Kidney (tissue), 14 donors: Measurements from ENCODE around the gene SMR3A. TPM values are rescaled to one million over a fixed set of nuclear protein-coding genes. Genes with fewer than 3 reads are reported as not detected.

Experiments
- DNase-seq, 5 donors: peaks; one replicate each; pipeline ENCODE4 v3.0.0-alpha.2; 2013 to 2020
- FAIRE-seq: peaks from 2 replicates; lab custom pipeline; 2012; peaks lifted over from hg19 to GRCh38; lab: Jason Lieb, UNC
- H3K27ac ChIP-seq, 2 donors: one replicate each; pipeline ENCODE4 v1.7.0; 2013; ENCODE audit warnings: low read depth in 2 of 2, low read length in 2 of 2, inconsistent platforms in 1 of 2
- H3K27me3 ChIP-seq: one replicate; pipeline ENCODE4 v1.7.1; 2013; ENCODE audit warnings: low read length, inconsistent platforms; ENCODE audit not compliant: control insufficient read depth, insufficient read depth
- H3K36me3 ChIP-seq, 3 donors: one replicate each; pipeline versions ENCODE4 v1.7.0 to v1.7.1; 2013; ENCODE audit warnings: low read length in 3 of 3, control low read depth in 1 of 3, inconsistent platforms in 1 of 3; ENCODE audit not compliant: insufficient read depth in 3 of 3, control insufficient read depth in 2 of 3
- H3K4me1 ChIP-seq, 3 donors: one replicate each; pipeline versions ENCODE4 v1.7.0 to v1.7.1; 2013; ENCODE audit warnings: low read length in 3 of 3, inconsistent platforms in 1 of 3, low read depth in 1 of 3; ENCODE audit not compliant: control insufficient read depth in 2 of 3, insufficient read depth in 2 of 3
- H3K4me3 ChIP-seq, 3 donors: one replicate each; pipeline versions ENCODE4 v1.7.0 to v1.8.1; 2013; ENCODE audit warnings: low read length in 3 of 3, control low read depth in 1 of 3, inconsistent platforms in 1 of 3
- H3K9ac ChIP-seq, 3 donors: one replicate each; pipeline versions ENCODE4 v1.7.0 to v1.7.1; 2013; ENCODE audit warnings: low read length in 3 of 3, control low read depth in 1 of 3, inconsistent platforms in 1 of 3
- H3K9me3 ChIP-seq, 3 donors: one replicate each; pipeline versions ENCODE4 v1.7.0 to v1.7.1; 2013; ENCODE audit warnings: low read length in 3 of 3, control low read depth in 1 of 3, inconsistent platforms in 1 of 3; ENCODE audit not compliant: control insufficient read depth in 2 of 3, insufficient read depth in 1 of 3
- CTCF ChIP-seq: IDR thresholded peaks from 3 replicates; pipeline ENCODE4 v1.5.1; 2012; ENCODE audit warnings: mild to moderate bottlenecking, moderate library complexity, borderline replicate concordance; ENCODE audit not compliant: insufficient read depth; ENCODE audit errors: extremely low read depth
- intact Hi-C: fragments of 100-400 bp; cut with DNase I; formaldehyde crosslinking; loops from one replicate; pipeline ENCODE4 v1.11.1; 2022
- polyA plus RNA-seq: library from polyadenylated mRNA; stranded (reverse); fragments of 350-450 nt; fragmentation: Illumina TruSeq; extraction: RNeasy Lipid Tissue Mini Kit (QIAGEN cat#74804); gene quantifications from one replicate; pipeline ENCODE4 v1.2.3, GENCODE V29; 2014; ENCODE audit warnings: low read depth, low replicate concordance; ENCODE audit not compliant: insufficient read depth
- total RNA-seq: library from RNA; stranded (reverse); fragmentation: NEBNext Ultra II Directional; extraction: Animal tissue kit (Norgen Biotek cat#: 25700); gene quantifications from one replicate; pipeline ENCODE4 v1.2.1, GENCODE V29; 2021
- donor health status: control.
- donor health status: control.
- donor health status: control.
- donor health status: control.
- donor health status: control.
- donor health status: DM: yes; HTN: yes; CAD: no.
- donor health status: Normal renal cell carcinoma (clear cell type).

The SMR3A gene
- total and polyA plus RNA-seq, 2 donors from 2014 or later, result not detected

- H3K9ac ChIP-seq, result no peak within 1 kb of the TSS
- no peaks in the 10 kb centered on the region for H3K9me3 ChIP-seq
- H3K27me3 ChIP-seq, result no peaks in the 10 kb centered on the region
- no peak within 1 kb of the TSS for H3K27ac ChIP-seq
- FAIRE-seq (no peak), DNase-seq (no peak)
- H3K4me3 ChIP-seq, result no peak within 1 kb of the TSS
- TF ChIP-seq CTCF, result no peak
- intact Hi-C loops, result no loop called here
- no peaks in the 10 kb centered on the region for H3K4me1 ChIP-seq
- H3K36me3 ChIP-seq, result no peaks in the 10 kb centered on the region
Observed at GRCh38 chr4:70397580-70397979, 37.0 kb downstream of the SMR3A start, which contains the start of gene OPRPN. Gene OPRPN, plus strand, starts transcription at chr4:70397940. Its CDS starts 1,346 bp downstream, at chr4:70399286.

- no peak overlapping the region for H3K9ac ChIP-seq
- FAIRE-seq, result no peak
- no peak for DNase-seq
Observed at GRCh38 chr4:70399319-70399718, 38.8 kb downstream of the SMR3A start.

GRCh38 chr4:70402762-70403161 lies 42.2 kb downstream of the SMR3A start:
- Histone ChIP-seq H3K4me1 (no peaks in the 10 kb centered on the region), H3K4me3 (no peak overlapping the region), H3K9ac (no peak overlapping the region), H3K36me3 (no peaks in the 10 kb centered on the region), H3K27me3 (no peaks in the 10 kb centered on the region), H3K9me3 (no peaks in the 10 kb centered on the region), H3K27ac (no peak overlapping the region)
- TF ChIP-seq CTCF, result no peak
- FAIRE-seq (no peak), DNase-seq (no peak)
- intact Hi-C loops, result no loop called here

More at GRCh38 chr4:70399319-70399718, 38.8 kb downstream of the SMR3A start:
- Histone ChIP-seq H3K9me3 (no peaks in the 10 kb centered on the region), H3K4me3 (no peak overlapping the region), H3K4me1 (no peaks in the 10 kb centered on the region), H3K27ac (no peak overlapping the region), H3K36me3 (no peaks in the 10 kb centered on the region), H3K27me3 (no peaks in the 10 kb centered on the region)
- no peak for TF ChIP-seq CTCF
- intact Hi-C loops, result no loop called here

GRCh38 chr4:70405765-70406164 lies 45.2 kb downstream of the SMR3A start:
- TF ChIP-seq CTCF, result no peak
- no peak overlapping the region for H3K4me3 ChIP-seq
- H3K36me3 ChIP-seq, result no peaks in the 10 kb centered on the region
- FAIRE-seq (no peak), DNase-seq (no peak)
- intact Hi-C loops, result no loop called here
- no peaks in the 10 kb centered on the region for H3K4me1 ChIP-seq
- H3K27ac ChIP-seq, result no peak overlapping the region
- no peaks in the 10 kb centered on the region for H3K9me3 ChIP-seq
- no peak overlapping the region for H3K9ac ChIP-seq
- H3K27me3 ChIP-seq, result no peaks in the 10 kb centered on the region
